HepG2 (cell line): Measurements from ENCODE around the gene LGR6. TPM values are rescaled to one million over a fixed set of nuclear protein-coding genes. Genes with fewer than 3 reads are reported as not detected.

Experiments used
- ATAC-seq: fragments of 200-7000 bp; cut with Tn5 transposase; 3 replicates; pipeline ENCODE4 v1.9.1; 2020; ENCODE audit warnings: mild to moderate bottlenecking, moderate library complexity
- BruUV-seq: library from RNA; stranded (reverse); fragments of 400-500 nt; replicated peaks from 2 replicates; lab custom pipeline; 2021; lab: Mats Ljungman, UMichigan
- CTCF ChIA-PET: fragments of 300-600 bp; formaldehyde crosslinking; extraction: SDS; loops from one replicate; lab custom pipeline; 2021; ENCODE audit warnings: low total read pairs, inconsistent platforms, low intra/inter-chr PET ratio; lab: Yijun Ruan, JAX
- POLR2A ChIA-PET: fragments of 350-600 bp; sonication (Branson Sonifier 250); formaldehyde crosslinking; loops from one replicate; lab custom pipeline; 2020; ENCODE audit warnings: antibody characterized with exemption, inconsistent platforms; lab: Yijun Ruan, JAX
- DNase-seq: peaks from one replicate; pipeline ENCODE4 v3.0.0-alpha.2; 2015; ENCODE audit warnings: low spot score
- FAIRE-seq: peaks from 3 replicates; lab custom pipeline; 2011; peaks lifted over from hg19 to GRCh38; lab: Jason Lieb, UNC
- H2AFZ ChIP-seq: one replicate; pipeline ENCODE4 v1.6.1; 2011; ENCODE audit warnings: low read length, inconsistent platforms
- H3K27ac ChIP-seq: fragments of 300-600 bp; 3 replicates; pipeline ENCODE4 v1.8.0; 2011; ENCODE audit warnings: mixed run types, mild to moderate bottlenecking, mixed read lengths, low read length, inconsistent platforms; ENCODE audit not compliant: insufficient read depth; ENCODE audit errors: extremely low read length
- H3K27me3 ChIP-seq, 2 experiments: fragments of 200-600 bp in 1 of 2; 2 replicates in 1 of 2; 3 replicates in 1 of 2; pipeline versions ENCODE4 v1.6.0 to v1.8.0; 2011; ENCODE audit warnings: low read length in 2 of 2, mild to moderate bottlenecking in 2 of 2, moderate library complexity in 2 of 2, inconsistent platforms in 1 of 2; ENCODE audit not compliant: insufficient read depth in 2 of 2, control insufficient read depth in 1 of 2
- H3K36me3 ChIP-seq, 2 experiments: fragments of 200-600 bp in 1 of 2; replicated peaks in 1 of 2; 2 replicates in 1 of 2; 3 replicates in 1 of 2; pipeline versions ENCODE4 v1.5.1 to v1.8.0; 2011; ENCODE audit warnings: low read length in 2 of 2, inconsistent platforms in 1 of 2; ENCODE audit not compliant: insufficient read depth in 2 of 2, control insufficient read depth in 1 of 2
- H3K4me1 ChIP-seq: 2 replicates; pipeline ENCODE4 v1.5.1; 2012; ENCODE audit warnings: low read length, inconsistent platforms; ENCODE audit not compliant: insufficient read depth
- H3K4me2 ChIP-seq: 2 replicates; pipeline ENCODE4 v1.6.0; 2011; ENCODE audit warnings: low read depth, low read length, inconsistent platforms
- H3K4me3 ChIP-seq, 3 experiments: fragments of 200-600 bp in 1 of 3; sonication (generic), shearing (Covaris generic) in 1 of 3; replicated peaks in 1 of 3; 2 replicates each; pipeline ENCODE4 v1.5.1; 2011 to 2016; ENCODE audit warnings: low read length in 3 of 3, inconsistent platforms in 2 of 3, low read depth in 2 of 3, mild to moderate bottlenecking in 2 of 3, control low read depth in 1 of 3, mixed read lengths in 1 of 3; ENCODE audit not compliant: insufficient read depth in 1 of 3
- H3K79me2 ChIP-seq: one replicate; pipeline ENCODE4 v1.6.1; 2011; ENCODE audit warnings: low read length, inconsistent platforms; ENCODE audit not compliant: insufficient read depth
- H3K9ac ChIP-seq: 2 replicates; pipeline ENCODE4 v1.6.0; 2011; ENCODE audit warnings: mild to moderate bottlenecking, low read depth, low read length, inconsistent platforms; ENCODE audit not compliant: insufficient read depth
- H3K9me3 ChIP-seq: 2 replicates; pipeline ENCODE4 v1.5.1; 2012; ENCODE audit warnings: mild to moderate bottlenecking, low read length
- H4K20me1 ChIP-seq: 2 replicates; pipeline ENCODE4 v1.6.0; 2011; ENCODE audit warnings: inconsistent platforms, mild to moderate bottlenecking, low read length, moderate library complexity; ENCODE audit not compliant: insufficient read depth
- DR1 ChIP-seq: sonication (generic); formaldehyde crosslinking; IDR thresholded peaks from 2 replicates; pipeline ENCODE4 v1.8.0; 2021; ENCODE audit warnings: mild to moderate bottlenecking, missing genetic modification reagents, inconsistent platforms
- FOXO1 ChIP-seq: sonication (generic); formaldehyde crosslinking; IDR thresholded peaks from 2 replicates; pipeline ENCODE4 v1.4.0; 2020; ENCODE audit warnings: missing genetic modification reagents
- SOX6 ChIP-seq, 2 experiments: fragments of 450-650 bp in 1 of 2; sonication (generic) in 1 of 2; formaldehyde crosslinking in 1 of 2; IDR thresholded peaks; 2 replicates each; pipeline versions ENCODE4 v1.4.0 to v1.6.1; 2017 to 2020; ENCODE audit warnings: antibody characterized with exemption in 1 of 2, mild to moderate bottlenecking in 1 of 2, missing genetic modification reagents in 1 of 2
- ZFYVE20 ChIP-seq: sonication (generic); formaldehyde crosslinking; IDR thresholded peaks from 2 replicates; pipeline ENCODE4 v1.8.0; 2023; ENCODE audit warnings: low read depth, mild to moderate bottlenecking, moderate library complexity, missing genetic modification reagents, borderline replicate concordance
- ZNF142 ChIP-seq: sonication (generic); formaldehyde crosslinking; IDR thresholded peaks from 2 replicates; pipeline ENCODE4 v1.4.0; 2020; ENCODE audit warnings: missing genetic modification reagents
- ZNF672 ChIP-seq: sonication (generic); formaldehyde crosslinking; IDR thresholded peaks from 2 replicates; pipeline ENCODE4 v1.8.1; 2022; ENCODE audit warnings: missing genetic modification reagents
- WGBS: methylation state at CpG from one replicate; pipeline ENCODE4 v1.1.6; 2017; ENCODE audit warnings: low lambda C conversion rate; 5-methylcytosine and 5-hydroxymethylcytosine counted together
- in situ Hi-C: cut with HindIII; loops from 2 replicates; pipeline ENCODE4 v1.10.0; 2017; ENCODE audit warnings: low pct_unique_long_range_greater_than_20kb; ENCODE audit not compliant: extremely low pct_ligation_motif_present
- intact Hi-C: fragments of 100-400 bp; cut with micrococcal nuclease; formaldehyde crosslinking; loops from one replicate; pipeline ENCODE4 v1.10.0; 2022; ENCODE audit not compliant: unreplicated experiment
- polyA plus RNA-seq, 8 experiments: library from polyadenylated mRNA; depleted of rRNA in 3 of 8; stranded (reverse) in 7 of 8; unstranded in 1 of 8; fragments of >200 nt; fragmentation: Illumina TruSeq in 4 of 8; extraction: Trizol in 4 of 8; gene quantifications; 2 replicates each; pipeline versions ENCODE4 v1.2.1 to v1.2.3, GENCODE V29; 2011 to 2016; ENCODE audit warnings: low read depth in 4 of 8, missing spikeins in 1 of 8, mixed read lengths in 1 of 8; ENCODE audit not compliant: insufficient read depth in 1 of 8
- total RNA-seq, 5 experiments: library from RNA; depleted of rRNA; stranded (reverse); fragments of >200 nt; fragmentation: Illumina TruSeq; extraction: Trizol; gene quantifications; 2 replicates each; pipeline ENCODE4 v1.2.3, GENCODE V29; 2016; ENCODE audit warnings: low read depth in 1 of 5
- TF ChIP-seq, protein P1 (sequence below), 2 experiments: sonication (generic) in 1 of 2; formaldehyde crosslinking in 1 of 2; IDR thresholded peaks; 2 replicates each; pipeline versions ENCODE4 v1.6.1 to v1.9.0; 2014 to 2022; ENCODE audit warnings: antibody characterized with exemption in 1 of 2, borderline replicate concordance in 1 of 2, inconsistent platforms in 1 of 2, low read depth in 1 of 2, missing genetic modification reagents in 1 of 2
- TF ChIP-seq, protein P2 (sequence below): sonication (generic); formaldehyde crosslinking; conservative IDR thresholded peaks from 2 replicates; pipeline ENCODE4 v1.4.0; 2020; ENCODE audit warnings: missing genetic modification reagents
- TF ChIP-seq, protein P3 (sequence below): sonication (generic); formaldehyde crosslinking; IDR thresholded peaks from 2 replicates; pipeline ENCODE4 v1.4.0; 2020; ENCODE audit warnings: missing genetic modification reagents, borderline replicate concordance

The LGR6 gene
- total and polyA plus RNA-seq, 2 of the 13 experiments (the other 11 are each of a cell fraction or from before 2014, with no cell fraction given) = 0.07 TPM; not detected in 1

GRCh38 chr1:202224453-202224852 is 30.9 kb downstream of the LGR6 start:
- BruUV-seq = no TSS peak
- no peaks in the 10 kb centered on the region for H3K9me3 ChIP-seq
- FAIRE-seq (no peak), DNase-seq (no peak), ATAC-seq (no peak)
- H3K36me3 ChIP-seq = no peaks in the 10 kb centered on the region
- POLR2A ChIA-PET = no interaction called here
- no peak overlapping the region for H3K4me2 ChIP-seq
- no peak overlapping the region for H3K4me3 ChIP-seq
- CTCF ChIA-PET = no interaction called here
- peaks cover 5 to 31% of the 10 kb centered on the region in 2 experiments; a peak in 3 of 5 replicates for H3K27me3 ChIP-seq
- intact Hi-C loops = no loop called here
- H3K79me2 ChIP-seq = no peaks in the 10 kb centered on the region
- H4K20me1 ChIP-seq = no peaks in the 10 kb centered on the region
- H3K27ac ChIP-seq = no peak overlapping the region
- H2AFZ ChIP-seq = no peak overlapping the region
- 91% methylated on average over 5 of the region's 8 CpGs for WGBS
- in situ Hi-C loops = no loop called here
- H3K9ac ChIP-seq = no peak overlapping the region
- H3K4me1 ChIP-seq = peaks cover 25% of the 10 kb centered on the region
- TF ChIP-seq DR1 (no peak), ZNF672 (CRISPR knock-in tag) (no peak), ZFYVE20 (no peak), ZNF142 (no peak), FOXO1 (no peak), SOX6 (IDR thresholded peaks at IDR 0.05) (no peak), SOX6 (CRISPR knock-in tag; IDR thresholded peaks at IDR 0.05) (no peak)
- TF ChIP-seq, protein P1, sequence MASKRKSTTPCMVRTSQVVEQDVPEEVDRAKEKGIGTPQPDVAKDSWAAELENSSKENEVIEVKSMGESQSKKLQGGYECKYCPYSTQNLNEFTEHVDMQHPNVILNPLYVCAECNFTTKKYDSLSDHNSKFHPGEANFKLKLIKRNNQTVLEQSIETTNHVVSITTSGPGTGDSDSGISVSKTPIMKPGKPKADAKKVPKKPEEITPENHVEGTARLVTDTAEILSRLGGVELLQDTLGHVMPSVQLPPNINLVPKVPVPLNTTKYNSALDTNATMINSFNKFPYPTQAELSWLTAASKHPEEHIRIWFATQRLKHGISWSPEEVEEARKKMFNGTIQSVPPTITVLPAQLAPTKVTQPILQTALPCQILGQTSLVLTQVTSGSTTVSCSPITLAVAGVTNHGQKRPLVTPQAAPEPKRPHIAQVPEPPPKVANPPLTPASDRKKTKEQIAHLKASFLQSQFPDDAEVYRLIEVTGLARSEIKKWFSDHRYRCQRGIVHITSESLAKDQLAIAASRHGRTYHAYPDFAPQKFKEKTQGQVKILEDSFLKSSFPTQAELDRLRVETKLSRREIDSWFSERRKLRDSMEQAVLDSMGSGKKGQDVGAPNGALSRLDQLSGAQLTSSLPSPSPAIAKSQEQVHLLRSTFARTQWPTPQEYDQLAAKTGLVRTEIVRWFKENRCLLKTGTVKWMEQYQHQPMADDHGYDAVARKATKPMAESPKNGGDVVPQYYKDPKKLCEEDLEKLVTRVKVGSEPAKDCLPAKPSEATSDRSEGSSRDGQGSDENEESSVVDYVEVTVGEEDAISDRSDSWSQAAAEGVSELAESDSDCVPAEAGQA (IDR thresholded peaks at IDR 0.05; ENCODE audit: low read depth) = no peak
- TF ChIP-seq, protein P1 (CRISPR knock-in tag; IDR thresholded peaks at IDR 0.05; ENCODE audit: borderline replicate concordance) = no peak
- TF ChIP-seq, protein P2, sequence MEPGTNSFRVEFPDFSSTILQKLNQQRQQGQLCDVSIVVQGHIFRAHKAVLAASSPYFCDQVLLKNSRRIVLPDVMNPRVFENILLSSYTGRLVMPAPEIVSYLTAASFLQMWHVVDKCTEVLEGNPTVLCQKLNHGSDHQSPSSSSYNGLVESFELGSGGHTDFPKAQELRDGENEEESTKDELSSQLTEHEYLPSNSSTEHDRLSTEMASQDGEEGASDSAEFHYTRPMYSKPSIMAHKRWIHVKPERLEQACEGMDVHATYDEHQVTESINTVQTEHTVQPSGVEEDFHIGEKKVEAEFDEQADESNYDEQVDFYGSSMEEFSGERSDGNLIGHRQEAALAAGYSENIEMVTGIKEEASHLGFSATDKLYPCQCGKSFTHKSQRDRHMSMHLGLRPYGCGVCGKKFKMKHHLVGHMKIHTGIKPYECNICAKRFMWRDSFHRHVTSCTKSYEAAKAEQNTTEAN (CRISPR knock-in tag) = no peak
- TF ChIP-seq, protein P3, sequence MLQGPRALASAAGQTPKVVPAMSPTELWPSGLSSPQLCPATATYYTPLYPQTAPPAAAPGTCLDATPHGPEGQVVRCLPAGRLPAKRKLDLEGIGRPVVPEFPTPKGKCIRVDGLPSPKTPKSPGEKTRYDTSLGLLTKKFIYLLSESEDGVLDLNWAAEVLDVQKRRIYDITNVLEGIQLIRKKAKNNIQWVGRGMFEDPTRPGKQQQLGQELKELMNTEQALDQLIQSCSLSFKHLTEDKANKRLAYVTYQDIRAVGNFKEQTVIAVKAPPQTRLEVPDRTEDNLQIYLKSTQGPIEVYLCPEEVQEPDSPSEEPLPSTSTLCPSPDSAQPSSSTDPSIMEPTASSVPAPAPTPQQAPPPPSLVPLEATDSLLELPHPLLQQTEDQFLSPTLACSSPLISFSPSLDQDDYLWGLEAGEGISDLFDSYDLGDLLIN (CRISPR knock-in tag) = no peak
